Smooth muscle cell (in vitro differentiated cells): ENCODE data around the gene IL20RB. TPM values are rescaled to one million over a fixed set of nuclear protein-coding genes. Genes with fewer than 3 reads are reported as not detected.
"Not testable (repeated sequence)": the region's sequence is repeated elsewhere in the genome, so short reads cannot be mapped to it uniquely, and the experiment has no call there.

Experiments used
- DNase-seq: peaks from one replicate; lab custom pipeline; 2025; ENCODE audit not compliant: unreplicated experiment; lab: John Stamatoyannopoulos, UW
- H2AFZ ChIP-seq: fragments of 200-600 bp; sonication (generic); 2 replicates; pipeline ENCODE4 v1.6.0; 2016; ENCODE audit warnings: antibody characterized with exemption, low read depth, mild to moderate bottlenecking
- H3F3A ChIP-seq: fragments of 200-600 bp; sonication (generic); 2 replicates; pipeline ENCODE4 v1.6.0; 2017; ENCODE audit warnings: antibody characterized with exemption, low read depth
- H3K27ac ChIP-seq: fragments of 200-600 bp; sonication (generic); 2 replicates; pipeline ENCODE4 v1.5.1; 2016; ENCODE audit warnings: low read depth, mild to moderate bottlenecking
- H3K27me3 ChIP-seq: fragments of 200-600 bp; sonication (generic); 2 replicates; pipeline ENCODE4 v1.6.1; 2016; ENCODE audit warnings: low read depth, mild to moderate bottlenecking
- H3K36me3 ChIP-seq: fragments of 200-600 bp; sonication (generic); 2 replicates; pipeline ENCODE4 v1.5.1; 2016; ENCODE audit warnings: low read depth
- H3K4me1 ChIP-seq: fragments of 200-600 bp; sonication (generic); 2 replicates; pipeline ENCODE4 v1.5.1; 2016; ENCODE audit warnings: low read depth
- H3K4me2 ChIP-seq: fragments of 200-600 bp; sonication (generic); 2 replicates; pipeline ENCODE4 v1.6.0; 2016; ENCODE audit warnings: mild to moderate bottlenecking
- H3K4me3 ChIP-seq: fragments of 200-600 bp; sonication (generic); 2 replicates; pipeline ENCODE4 v1.5.1; 2016; ENCODE audit warnings: mild to moderate bottlenecking
- H3K79me2 ChIP-seq: fragments of 200-600 bp; sonication (generic); 2 replicates; pipeline ENCODE4 v1.6.0; 2016; ENCODE audit warnings: low read depth, mild to moderate bottlenecking
- H3K9ac ChIP-seq: fragments of 200-600 bp; sonication (generic); 2 replicates; pipeline ENCODE4 v1.6.0; 2016; ENCODE audit warnings: low read depth
- H3K9me3 ChIP-seq: fragments of 200-600 bp; sonication (generic); replicated peaks from 2 replicates; pipeline ENCODE4 v1.5.1; 2016; ENCODE audit warnings: low read depth
- H4K20me1 ChIP-seq: fragments of 200-600 bp; sonication (generic); 2 replicates; pipeline ENCODE4 v1.6.0; 2016; ENCODE audit warnings: low read depth
- CTCF ChIP-seq: fragments of 200-600 bp; sonication (generic); IDR thresholded peaks from 2 replicates; pipeline ENCODE4 v1.5.1; 2017; ENCODE audit warnings: borderline replicate concordance, mild to moderate bottlenecking, antibody characterized with exemption; ENCODE audit not compliant: insufficient read depth, poor library complexity, severe bottlenecking
- WGBS: methylation state at CpG from one replicate; pipeline ENCODE4 v1.1.7; 2016; ENCODE audit warnings: low lambda C conversion rate; 5-methylcytosine and 5-hydroxymethylcytosine counted together
- polyA plus RNA-seq: library from polyadenylated mRNA; unstranded; fragments of >200 nt; fragmentation: Nextera tagmentation; extraction: Ambion mirVana; gene quantifications from 2 replicates; pipeline ENCODE4 v1.2.1, GENCODE V29; 2016
- total RNA-seq: library from RNA; depleted of rRNA; stranded (reverse); fragments of >200 nt; gene quantifications from 2 replicates; pipeline ENCODE4 v1.2.3, GENCODE V29; 2014

IL20RB gene
- total and polyA plus RNA-seq, 2 experiments from 2014 or later, result 1.7 TPM

- no peak for TF ChIP-seq CTCF
- H4K20me1 ChIP-seq, result no peaks in the 10 kb centered on the region
- 27% methylated on average over 8 of the region's 8 CpGs for WGBS
- no peak for DNase-seq
- H3K9me3 ChIP-seq, result no peaks in the 10 kb centered on the region
- H3K9ac ChIP-seq, result no peak overlapping the region
- H3K27me3 ChIP-seq, result no peaks in the 10 kb centered on the region
- H3K4me1 ChIP-seq, result no peaks in the 10 kb centered on the region
- H3K36me3 ChIP-seq, result no peaks in the 10 kb centered on the region
- no peak overlapping the region for H3K4me3 ChIP-seq
- no peak overlapping the region for H3K27ac ChIP-seq
- no peaks in the 10 kb centered on the region for H3K79me2 ChIP-seq
- H3F3A ChIP-seq, result peaks cover 6% of the 10 kb centered on the region
- H3K4me2 ChIP-seq, result no peak overlapping the region
- H2AFZ ChIP-seq, result no peak overlapping the region
These were observed 37.2 kb downstream of the IL20RB start for GRCh38 chr3:136994772-136995516.

GRCh38 chr3:136995652-136996051 is 37.9 kb downstream of the IL20RB start:
- peaks cover 6% of the 10 kb centered on the region for H3F3A ChIP-seq
- DNase-seq, result no peak
- H2AFZ ChIP-seq, result no peak overlapping the region
- no peak overlapping the region for H3K27ac ChIP-seq
- H3K4me2 ChIP-seq, result no peak overlapping the region
- TF ChIP-seq CTCF, result no peak
- no peaks in the 10 kb centered on the region for H3K79me2 ChIP-seq
- no peak overlapping the region for H3K9ac ChIP-seq
- no peaks in the 10 kb centered on the region for H3K4me1 ChIP-seq
- H3K9me3 ChIP-seq, result no peaks in the 10 kb centered on the region
- H3K4me3 ChIP-seq, result no peak overlapping the region
- no peaks in the 10 kb centered on the region for H3K27me3 ChIP-seq
- H3K36me3 ChIP-seq, result no peaks in the 10 kb centered on the region
- H4K20me1 ChIP-seq, result no peaks in the 10 kb centered on the region
- WGBS, result 96% methylated on average over 1 of the region's 1 CpG

GRCh38 chr3:137000039-137000438 is 42.3 kb downstream of the IL20RB start:
- Histone ChIP-seq H3K27ac (no peak overlapping the region), H4K20me1 (no peaks in the 10 kb centered on the region), H3K79me2 (no peaks in the 10 kb centered on the region), H3K4me2 (no peak overlapping the region), H3F3A (peaks cover 4% of the 10 kb centered on the region), H2AFZ (no peak overlapping the region), H3K4me3 (no peak overlapping the region), H3K9ac (no peak overlapping the region), H3K4me1 (no peaks in the 10 kb centered on the region), H3K27me3 (no peaks in the 10 kb centered on the region), H3K36me3 (no peaks in the 10 kb centered on the region), H3K9me3 (no peaks in the 10 kb centered on the region)
- TF ChIP-seq CTCF, result no peak
- DNase-seq, result no peak

GRCh38 chr3:137007376-137007775 is 49.6 kb downstream of the IL20RB start:
- H3K79me2 ChIP-seq, H3K4me3 ChIP-seq, H3K4me1 ChIP-seq, H3K9me3 ChIP-seq, H2AFZ ChIP-seq, H4K20me1 ChIP-seq, H3K27me3 ChIP-seq, H3K27ac ChIP-seq, DNase-seq, H3K4me2 ChIP-seq, H3K36me3 ChIP-seq, H3F3A ChIP-seq, H3K9ac ChIP-seq: not testable (repeated sequence)
- 94% methylated on average over 9 of the region's 9 CpGs for WGBS
